ENCODE results near the gene PRKD1.
"Not testable (repeated sequence)": the region's sequence is repeated elsewhere in the genome, so short reads cannot be mapped to it uniquely, and the experiment has no call there.

PRKD1 gene

DNA sequence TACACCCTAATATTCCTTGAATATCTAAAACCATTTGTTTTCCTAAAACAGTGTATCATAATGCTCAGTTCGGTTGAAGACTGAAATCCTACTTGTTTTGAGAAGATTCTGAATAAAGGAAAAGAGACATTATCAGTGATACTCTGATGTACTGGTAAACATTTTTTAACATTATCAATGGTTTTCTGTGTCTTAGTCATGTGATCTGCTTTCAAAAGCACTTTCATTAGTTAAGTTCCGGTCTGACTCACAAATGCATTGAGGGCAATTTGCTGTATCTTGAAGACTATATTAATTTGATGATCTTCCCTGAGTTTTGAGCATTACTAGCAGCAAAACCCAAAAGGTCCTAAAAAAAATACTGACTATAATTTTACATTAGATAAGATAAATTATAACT, 145.6 kb downstream of the PRKD1 start:
- Mint-ChIP-seq H3K27me3 (no peaks in the 10 kb centered on the region), H3K9me3 (peaks cover 45% of the 10 kb centered on the region), H3K4me1 (ENCODE audit: low read depth) (no peaks in the 10 kb centered on the region), H3K4me3 (no peak overlapping the region), H3K27ac (no peak overlapping the region), H3K36me3 (ENCODE audit: low read depth) (no peaks in the 10 kb centered on the region)
- intact Hi-C loops (cut with micrococcal nuclease) = no loop called here

DNA sequence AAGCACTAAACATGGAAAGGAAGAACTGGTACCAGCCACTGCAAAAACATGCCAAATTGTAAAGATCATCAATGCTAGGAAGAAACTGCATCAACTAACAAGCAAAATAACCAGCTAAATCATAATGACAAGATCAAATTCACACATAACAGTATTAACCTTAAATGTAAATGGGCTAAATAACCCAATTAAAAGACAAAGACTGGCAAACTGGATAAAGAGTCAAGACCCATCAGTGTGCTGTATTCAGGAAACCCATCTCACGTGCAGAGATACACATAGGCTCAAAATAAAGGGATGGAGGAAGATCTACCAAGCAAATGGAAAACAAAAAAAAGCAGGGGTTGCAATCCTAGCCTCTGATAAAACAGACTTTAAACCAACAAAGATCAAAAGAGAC, 150.5 kb downstream of the PRKD1 start:
- intact Hi-C loops (cut with micrococcal nuclease); H3K27ac Mint-ChIP-seq; H3K27me3 Mint-ChIP-seq; H3K4me3 Mint-ChIP-seq; H3K4me1 Mint-ChIP-seq (ENCODE audit: low read depth); H3K36me3 Mint-ChIP-seq (ENCODE audit: low read depth): not testable (repeated sequence)
- H3K9me3 Mint-ChIP-seq = peaks cover 63% of the 10 kb centered on the region

DNA sequence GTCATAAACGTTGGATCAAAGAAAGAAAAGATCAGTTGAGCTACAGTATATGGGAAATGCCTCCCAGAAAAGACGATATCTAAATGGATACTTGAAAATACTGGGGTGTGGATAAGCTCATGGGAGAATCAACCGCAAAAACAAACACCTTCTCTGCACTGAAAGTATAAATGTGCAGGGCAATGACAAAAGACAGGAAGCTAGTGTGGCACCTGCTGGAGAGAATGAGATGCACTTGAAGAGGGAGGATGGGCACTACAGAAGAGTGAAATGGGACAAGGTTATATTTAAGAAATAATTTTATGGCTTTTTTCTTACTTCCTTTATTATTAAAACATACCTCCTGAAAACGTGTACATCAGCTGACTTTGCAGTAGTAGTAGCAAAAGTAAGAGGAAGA, 153.7 kb downstream of the PRKD1 start:
- Mint-ChIP-seq H3K27ac (no peak overlapping the region), H3K9me3 (peaks cover 80% of the 10 kb centered on the region), H3K36me3 (ENCODE audit: low read depth) (no peaks in the 10 kb centered on the region), H3K4me1 (ENCODE audit: low read depth) (no peaks in the 10 kb centered on the region), H3K27me3 (no peaks in the 10 kb centered on the region), H3K4me3 (no peak overlapping the region)
- intact Hi-C loops (cut with micrococcal nuclease) = no loop called here

DNA sequence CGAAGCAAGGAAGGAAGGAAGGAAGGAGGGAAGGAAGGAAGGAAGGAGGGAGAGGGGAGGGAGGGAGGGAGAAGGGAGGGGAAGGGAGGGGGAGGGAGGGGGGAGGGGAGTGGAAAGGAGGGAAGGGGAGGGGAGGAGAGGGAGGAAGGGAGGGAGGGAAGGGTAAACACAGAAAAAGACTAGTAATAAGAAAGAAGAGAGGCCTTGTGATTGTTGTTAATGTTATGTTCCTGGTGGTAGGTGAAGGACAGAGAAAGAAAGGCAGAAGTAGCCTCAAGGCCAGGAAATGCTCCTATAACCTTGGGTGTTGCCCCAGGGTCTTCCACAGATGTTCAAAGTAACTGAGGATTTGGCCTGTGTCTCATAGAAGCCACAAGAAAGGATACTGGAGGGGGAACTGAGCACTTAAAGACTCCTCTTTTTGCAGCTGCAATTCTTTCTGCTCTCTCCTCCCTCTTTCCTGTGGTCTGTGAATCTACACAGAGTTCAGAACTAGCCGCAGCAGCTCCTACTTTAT, 164.2 kb downstream of the PRKD1 start:
- no peaks in the 10 kb centered on the region for H3K36me3 Mint-ChIP-seq (ENCODE audit: low read depth)
- no peaks in the 10 kb centered on the region for H3K4me1 Mint-ChIP-seq (ENCODE audit: low read depth)
- H3K9me3 Mint-ChIP-seq = peaks cover 22% of the 10 kb centered on the region
- intact Hi-C loops (cut with micrococcal nuclease) = no loop called here
- no peaks in the 10 kb centered on the region for H3K27me3 Mint-ChIP-seq
- no peak overlapping the region for H3K4me3 Mint-ChIP-seq
- no peak overlapping the region for H3K27ac Mint-ChIP-seq

DNA sequence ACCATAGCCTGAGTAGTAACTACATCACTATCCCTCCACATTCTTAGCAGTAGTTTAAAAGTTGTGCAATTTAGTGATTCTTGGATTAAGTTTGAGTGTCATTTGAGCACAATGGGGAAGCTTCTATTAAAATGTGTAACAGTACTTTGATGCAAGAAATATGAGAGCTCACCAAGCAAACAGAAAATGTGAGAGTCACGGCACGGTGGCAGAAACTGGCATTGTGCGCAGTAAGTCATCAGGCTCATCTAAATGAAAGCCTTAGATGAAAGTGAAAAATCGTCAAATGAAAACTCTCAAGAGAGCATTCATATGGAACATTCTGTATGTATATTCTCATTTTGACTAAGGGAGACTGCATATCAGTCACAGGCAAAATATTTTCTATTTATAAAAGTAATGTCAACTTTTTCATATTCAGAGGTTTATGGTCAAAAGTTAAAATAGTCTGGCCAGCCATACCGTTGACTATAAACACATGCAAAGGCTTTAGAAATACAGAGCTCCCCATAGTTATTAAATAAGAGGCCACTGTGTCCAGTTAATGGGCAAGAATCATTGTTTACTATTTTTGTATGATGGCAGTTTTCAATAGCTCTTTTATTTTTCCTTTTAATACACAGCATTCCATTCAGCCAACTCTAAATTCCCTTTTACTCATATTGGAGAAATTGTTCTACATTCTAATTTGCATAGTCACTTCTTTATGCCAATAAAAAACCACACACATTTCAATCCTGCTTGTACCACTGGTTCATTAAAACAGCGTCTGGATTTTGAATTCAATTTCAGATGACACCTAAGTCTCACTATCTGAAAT, 167.9 kb downstream of the PRKD1 start:
- Mint-ChIP-seq H3K4me1 (ENCODE audit: low read depth) (no peaks in the 10 kb centered on the region), H3K9me3 (peaks cover 12% of the 10 kb centered on the region), H3K27ac (no peak overlapping the region), H3K4me3 (no peak overlapping the region), H3K36me3 (ENCODE audit: low read depth) (no peaks in the 10 kb centered on the region), H3K27me3 (no peaks in the 10 kb centered on the region)
- intact Hi-C loops (cut with micrococcal nuclease) = no loop called here

DNA sequence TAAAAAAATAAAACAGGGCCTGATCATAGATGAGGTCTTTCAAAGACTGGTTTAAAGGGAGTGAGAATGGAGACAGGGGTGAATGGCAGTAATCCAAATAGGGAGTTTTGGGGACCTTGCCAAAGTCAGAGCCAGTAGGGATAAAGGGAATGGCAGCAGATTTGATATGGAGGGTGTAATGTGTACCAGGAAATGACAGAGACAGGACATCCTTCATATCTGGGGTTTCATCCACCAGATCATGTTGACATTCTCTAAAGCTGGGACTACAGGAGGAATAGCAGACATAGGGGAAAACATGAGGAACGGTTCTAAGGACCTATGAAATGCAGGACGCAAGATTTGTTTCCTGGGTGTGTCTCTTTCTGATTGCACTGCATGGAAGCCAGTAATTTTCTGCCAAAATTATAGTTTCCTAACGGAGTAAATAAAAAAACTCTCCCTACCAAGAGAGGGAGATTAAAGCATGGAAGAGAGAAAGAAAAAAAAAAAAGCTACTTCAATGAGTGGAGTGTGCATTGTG, 169.9 kb downstream of the PRKD1 start:
- Mint-ChIP-seq H3K4me3 (no peak overlapping the region), H3K27ac (no peak overlapping the region)

DNA sequence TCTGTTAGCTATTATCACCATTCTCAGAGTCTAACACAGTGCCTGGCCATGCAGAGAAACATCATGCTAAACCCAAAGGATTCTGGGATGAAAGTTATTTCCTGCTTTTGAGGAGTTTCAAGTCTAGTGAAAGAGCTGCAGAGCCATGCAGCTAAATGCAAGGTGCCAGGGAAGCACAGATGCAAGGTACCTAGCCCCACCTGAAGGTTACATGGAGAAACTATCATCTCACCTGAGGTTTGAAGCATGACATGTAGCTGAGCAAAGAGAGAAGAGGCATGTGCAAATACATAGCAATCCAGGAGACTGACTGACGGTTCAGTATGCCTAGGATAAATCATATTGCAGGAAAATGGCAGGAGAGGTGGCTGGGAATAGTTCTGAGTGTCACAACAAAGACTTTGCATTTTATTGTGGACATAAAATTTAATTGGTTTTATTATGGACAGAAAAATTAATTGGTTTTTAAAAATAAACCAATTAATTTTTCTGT, 170.4 kb downstream of the PRKD1 start:
- intact Hi-C loops (cut with micrococcal nuclease) = no loop called here
- H3K36me3 Mint-ChIP-seq (ENCODE audit: low read depth) = no peaks in the 10 kb centered on the region
- no peak overlapping the region for H3K27ac Mint-ChIP-seq
- H3K27me3 Mint-ChIP-seq = no peaks in the 10 kb centered on the region
- no peak overlapping the region for H3K4me3 Mint-ChIP-seq
- no peaks in the 10 kb centered on the region for H3K4me1 Mint-ChIP-seq (ENCODE audit: low read depth)
- H3K9me3 Mint-ChIP-seq = no peaks in the 10 kb centered on the region

More for the DNA sequence above, 169.9 kb downstream of the PRKD1 start:
- Mint-ChIP-seq H3K36me3 (ENCODE audit: low read depth) (no peaks in the 10 kb centered on the region), H3K9me3 (peaks cover 1% of the 10 kb centered on the region), H3K27me3 (no peaks in the 10 kb centered on the region), H3K4me1 (ENCODE audit: low read depth) (no peaks in the 10 kb centered on the region)
- intact Hi-C loops (cut with micrococcal nuclease) = no loop called here

DNA sequence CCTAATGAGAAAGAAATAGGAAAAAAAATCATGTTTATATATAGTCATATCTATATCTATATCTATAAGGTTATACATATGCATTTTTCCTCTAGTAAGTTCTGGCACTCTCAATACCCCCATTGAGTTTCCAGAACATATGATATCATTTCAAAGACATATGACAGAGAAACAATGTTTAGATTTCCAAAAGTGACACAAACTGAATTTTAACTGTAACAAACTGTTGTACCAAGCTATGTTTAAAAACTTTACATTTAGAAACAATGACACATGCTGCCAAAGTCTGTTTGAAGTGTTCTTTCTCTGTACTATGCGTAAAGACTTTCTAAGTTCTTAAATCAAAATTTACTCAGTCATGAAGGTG, 171.6 kb downstream of the PRKD1 start:
- intact Hi-C loops (cut with micrococcal nuclease) = no loop called here
- H3K27ac Mint-ChIP-seq = no peak overlapping the region
- H3K27me3 Mint-ChIP-seq = no peaks in the 10 kb centered on the region
- H3K9me3 Mint-ChIP-seq = no peaks in the 10 kb centered on the region
- no peaks in the 10 kb centered on the region for H3K4me1 Mint-ChIP-seq (ENCODE audit: low read depth)
- no peaks in the 10 kb centered on the region for H3K36me3 Mint-ChIP-seq (ENCODE audit: low read depth)
- H3K4me3 Mint-ChIP-seq = no peak overlapping the region

DNA sequence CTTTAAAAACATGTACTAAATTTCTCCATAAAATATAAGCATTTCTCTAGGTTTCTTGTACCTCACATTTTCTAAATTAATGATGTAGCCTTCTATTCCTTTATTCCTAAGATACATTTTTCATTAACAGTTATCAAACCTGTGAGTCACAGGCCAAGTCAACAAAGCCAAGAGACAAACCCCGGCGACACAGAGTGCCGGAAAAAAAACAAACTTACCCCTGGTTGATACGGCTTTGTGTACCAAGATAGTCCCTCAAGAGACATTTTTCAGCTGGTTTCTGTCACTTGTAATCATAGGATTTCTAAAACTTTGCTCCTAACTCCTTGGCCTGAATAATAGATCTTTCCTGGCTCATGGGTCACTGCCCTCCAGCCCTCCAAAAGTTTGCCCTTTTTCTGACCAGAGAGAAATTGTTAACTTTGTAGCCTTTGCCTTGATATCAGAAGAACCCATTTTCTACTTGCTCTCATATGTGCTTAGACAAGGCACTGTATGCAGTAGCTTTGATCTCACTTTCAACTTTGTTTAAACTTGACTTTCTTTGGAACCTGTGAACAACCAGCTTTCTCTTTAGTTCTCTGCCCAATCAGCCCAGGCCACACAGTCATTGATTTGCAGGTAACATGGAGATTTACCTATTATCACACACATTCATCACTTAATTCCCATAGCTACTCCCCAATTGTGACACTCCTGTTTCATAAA, 172.2 kb downstream of the PRKD1 start:
- Mint-ChIP-seq H3K27me3 (no peaks in the 10 kb centered on the region), H3K4me3 (no peak overlapping the region), H3K27ac (no peak overlapping the region), H3K36me3 (ENCODE audit: low read depth) (no peaks in the 10 kb centered on the region), H3K4me1 (ENCODE audit: low read depth) (no peaks in the 10 kb centered on the region), H3K9me3 (no peaks in the 10 kb centered on the region)
- intact Hi-C loops (cut with micrococcal nuclease) = no loop called here

DNA sequence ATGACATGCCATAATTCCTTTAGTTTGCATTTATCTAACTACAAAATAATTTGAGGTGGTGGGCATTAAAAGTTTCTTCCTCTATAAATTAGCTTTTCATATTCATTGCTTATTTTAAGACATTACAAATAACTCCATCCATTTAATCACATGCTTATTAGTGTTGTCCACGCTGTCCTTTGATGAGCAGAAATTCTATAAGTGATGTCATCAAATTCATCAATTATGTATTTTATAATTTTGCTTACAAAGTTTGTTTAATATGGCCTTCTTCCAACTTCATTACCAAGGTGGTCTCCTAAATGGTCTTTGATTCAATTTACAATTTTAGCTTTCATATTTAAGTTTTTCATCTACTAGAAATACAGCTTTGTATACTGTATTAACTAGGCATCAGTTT, 173.5 kb downstream of the PRKD1 start:
- Mint-ChIP-seq H3K9me3 (no peaks in the 10 kb centered on the region), H3K27ac (no peak overlapping the region), H3K27me3 (no peaks in the 10 kb centered on the region), H3K4me3 (no peak overlapping the region), H3K4me1 (ENCODE audit: low read depth) (no peaks in the 10 kb centered on the region), H3K36me3 (ENCODE audit: low read depth) (no peaks in the 10 kb centered on the region)
- intact Hi-C loops (cut with micrococcal nuclease) = no loop called here

DNA sequence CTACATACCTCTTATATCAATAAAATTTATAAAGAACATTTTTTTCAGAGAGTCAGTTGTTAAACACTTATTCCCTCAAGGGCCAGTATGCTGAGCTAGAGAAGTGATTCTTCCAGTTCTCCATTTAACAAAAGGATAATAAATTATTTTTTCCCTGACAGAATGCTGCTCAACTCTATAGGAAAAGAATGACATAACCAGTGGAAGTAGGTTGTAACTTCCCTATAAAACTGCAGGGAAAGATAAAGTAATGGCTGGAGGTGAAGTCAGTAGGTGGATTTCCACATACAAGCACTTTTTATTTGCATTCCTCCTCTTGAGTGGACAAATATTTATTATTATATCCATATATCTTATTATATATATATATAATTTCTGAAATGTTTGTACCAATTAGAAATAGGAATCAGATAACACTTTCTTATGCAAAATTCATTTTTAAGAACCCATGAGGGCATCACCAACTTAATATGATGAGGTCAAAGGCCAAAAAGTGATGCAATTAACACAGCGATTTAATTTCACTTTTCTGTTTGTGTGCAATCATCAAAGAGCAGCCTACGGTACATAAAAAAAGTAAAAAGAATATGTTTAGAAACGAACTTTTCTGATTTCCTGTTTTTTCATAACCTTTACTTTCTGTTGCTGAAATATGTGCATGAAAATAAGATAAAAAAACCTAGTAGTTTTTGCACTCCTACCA, 175.3 kb downstream of the PRKD1 start:
- Mint-ChIP-seq H3K36me3 (ENCODE audit: low read depth) (no peaks in the 10 kb centered on the region), H3K27me3 (no peaks in the 10 kb centered on the region), H3K27ac (no peak overlapping the region), H3K4me3 (no peak overlapping the region), H3K9me3 (no peaks in the 10 kb centered on the region), H3K4me1 (ENCODE audit: low read depth) (no peaks in the 10 kb centered on the region)
- intact Hi-C loops (cut with micrococcal nuclease) = no loop called here

DNA sequence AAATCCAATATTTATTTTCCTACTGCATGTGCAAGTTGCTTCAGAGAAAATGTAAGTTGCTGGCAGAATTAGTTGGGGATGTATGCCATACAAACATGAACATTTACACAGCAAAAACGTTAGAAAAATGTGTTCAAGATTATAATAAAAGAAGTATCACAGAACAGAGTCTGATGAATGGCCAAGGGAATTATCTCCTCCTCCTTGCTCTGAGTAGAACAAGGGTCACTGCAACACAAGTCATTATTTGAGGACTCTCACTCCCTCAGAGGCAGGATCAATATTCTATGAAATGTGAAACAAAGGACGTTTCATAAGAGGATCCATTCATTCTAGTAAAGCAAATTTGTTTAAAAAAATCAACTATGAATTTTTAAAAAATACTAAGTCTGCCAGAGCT, 177.8 kb downstream of the PRKD1 start:
- Mint-ChIP-seq H3K4me3 (no peak overlapping the region), H3K27ac (no peak overlapping the region), H3K27me3 (no peaks in the 10 kb centered on the region), H3K9me3 (peaks cover 4% of the 10 kb centered on the region), H3K4me1 (ENCODE audit: low read depth) (no peaks in the 10 kb centered on the region), H3K36me3 (ENCODE audit: low read depth) (no peaks in the 10 kb centered on the region)
- intact Hi-C loops (cut with micrococcal nuclease) = no loop called here

DNA sequence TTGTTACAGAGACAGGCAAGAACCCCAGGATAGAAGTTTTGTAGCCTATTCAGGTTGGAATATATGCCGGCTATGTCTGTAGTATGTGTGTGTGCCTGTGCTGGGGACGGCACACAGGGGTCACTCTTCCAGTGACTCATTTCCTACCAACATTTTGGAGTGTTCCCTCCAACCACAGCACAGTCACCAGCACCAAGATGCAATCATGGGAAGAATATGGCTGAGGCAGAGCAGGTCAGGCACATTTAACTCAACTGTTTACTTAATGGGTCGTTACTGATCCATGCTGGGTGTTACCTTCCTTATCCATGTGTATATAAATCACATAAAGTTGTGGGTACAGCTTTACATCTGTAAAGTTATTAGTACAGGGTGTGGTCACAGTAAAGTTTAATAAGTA, 178.3 kb downstream of the PRKD1 start:
- H3K36me3 Mint-ChIP-seq (ENCODE audit: low read depth) = no peaks in the 10 kb centered on the region
- H3K27me3 Mint-ChIP-seq = no peaks in the 10 kb centered on the region
- no peak overlapping the region for H3K4me3 Mint-ChIP-seq
- no peaks in the 10 kb centered on the region for H3K4me1 Mint-ChIP-seq (ENCODE audit: low read depth)
- H3K27ac Mint-ChIP-seq = no peak overlapping the region
- intact Hi-C loops (cut with micrococcal nuclease) = no loop called here
- peaks cover 10% of the 10 kb centered on the region for H3K9me3 Mint-ChIP-seq

DNA sequence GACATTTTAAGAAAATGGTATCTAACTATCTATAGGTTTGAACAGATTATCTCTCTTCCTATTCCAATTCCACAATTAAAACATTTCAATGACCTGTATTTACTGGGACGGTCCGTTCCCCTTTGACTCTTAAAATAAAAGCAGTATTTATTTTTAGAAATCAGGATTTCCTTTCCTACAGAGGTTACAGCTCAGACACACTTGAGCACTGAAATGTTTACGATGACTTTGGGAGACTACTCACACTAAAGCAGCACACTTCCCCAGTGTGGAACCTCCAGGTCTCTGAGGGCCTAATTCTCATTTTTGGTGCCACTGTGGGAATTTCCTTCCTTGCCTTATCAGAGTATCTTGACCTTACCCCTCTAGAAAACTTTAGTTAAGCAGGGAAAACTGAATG, 181.8 kb downstream of the PRKD1 start:
- intact Hi-C loops (cut with micrococcal nuclease) = no loop called here
- Mint-ChIP-seq H3K36me3 (ENCODE audit: low read depth) (no peaks in the 10 kb centered on the region), H3K4me3 (no peak overlapping the region), H3K9me3 (peaks cover 18% of the 10 kb centered on the region), H3K4me1 (ENCODE audit: low read depth) (no peaks in the 10 kb centered on the region), H3K27ac (no peak overlapping the region), H3K27me3 (no peaks in the 10 kb centered on the region)

All from dendritic cell treated with granulocyte-macrophage colony-stimulating factor and Interleukin-4, amounts not matched to agents 40 ng/mL and 50 ng/mL, for 4 days (primary cell).